HG03521 (cell line): ENCODE measurements around the gene HSDL1.

ENCODE experiments used
- ATAC-seq: cut with Tn5 transposase; IDR thresholded peaks from one replicate; pipeline ENCODE4 v1.9.1; 2021; ENCODE audit warnings: mild to moderate bottlenecking, moderate library complexity; ENCODE audit not compliant: unreplicated experiment

Gene HSDL1

DNA sequence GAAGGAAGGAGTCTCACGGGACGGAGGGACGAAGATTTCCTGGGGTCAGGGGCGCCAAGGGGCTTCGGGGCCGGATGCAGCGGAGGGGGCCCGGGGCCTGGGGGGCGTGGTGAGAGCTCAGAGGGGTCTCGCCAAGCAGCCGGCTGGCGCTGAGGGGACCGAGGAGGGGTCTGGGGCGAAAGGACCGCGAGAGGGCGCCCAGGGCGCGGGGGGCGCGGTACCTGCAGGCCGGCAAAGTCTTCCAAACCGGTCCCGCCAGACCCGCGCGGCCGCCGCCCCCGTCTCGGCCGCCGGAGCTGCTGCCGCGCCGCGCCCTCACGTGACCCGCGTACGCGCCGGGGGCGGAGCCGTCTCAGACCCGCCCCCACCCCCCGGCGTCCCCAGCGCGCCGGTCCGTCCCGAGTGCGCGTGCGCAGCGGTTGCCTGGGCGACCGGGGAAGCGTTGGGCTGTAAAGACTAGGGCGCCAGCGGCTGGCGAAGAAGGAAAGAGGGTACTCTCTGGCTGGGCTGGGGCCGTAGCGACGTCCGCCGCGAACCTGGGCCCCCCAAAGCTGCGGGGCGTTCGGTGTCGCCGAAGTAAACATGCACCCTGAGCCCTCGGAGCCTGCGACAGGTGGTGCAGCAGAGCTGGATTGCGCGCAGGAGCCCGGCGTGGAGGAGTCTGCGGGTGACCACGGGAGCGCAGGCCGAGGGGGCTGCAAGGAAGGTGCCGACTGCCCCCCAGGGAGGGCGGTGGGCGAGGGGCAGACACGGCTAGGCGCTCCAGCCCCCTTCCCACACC, at the start of gene HSDL1, which contains the start of gene DNAAF1:
HSDL1 (minus strand) TSS at position 319 of the 781 bp plus-strand sequence. CDS start 13,856 bp downstream, outside the sequence.
DNAAF1 (plus strand) TSS at position 450 of the 781 bp plus-strand sequence; CDS start at position 583, 133 bp downstream.
- peak; percentile 78 for ATAC-seq

DNA sequence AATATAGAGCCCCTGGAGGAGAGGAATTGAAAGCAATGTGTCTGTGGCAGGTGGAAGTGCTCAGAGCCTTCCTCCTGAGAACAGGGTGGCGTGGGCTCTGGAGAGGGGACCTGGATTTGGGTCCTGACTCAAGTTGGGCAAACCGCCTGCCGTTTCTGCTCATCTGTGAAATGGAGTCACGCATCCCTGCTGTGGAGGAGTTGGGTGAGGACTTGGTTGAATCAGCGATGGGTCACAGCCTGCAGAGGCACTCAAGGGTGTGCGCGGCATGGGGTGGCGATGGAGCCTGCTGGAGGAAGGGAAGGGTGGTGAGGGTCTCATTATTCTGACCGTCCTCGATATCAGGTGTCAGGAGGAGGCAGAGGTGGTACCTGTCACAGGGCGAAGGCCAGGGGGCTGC, 49.0 kb upstream of the HSDL1 start:
- no peak for ATAC-seq

DNA sequence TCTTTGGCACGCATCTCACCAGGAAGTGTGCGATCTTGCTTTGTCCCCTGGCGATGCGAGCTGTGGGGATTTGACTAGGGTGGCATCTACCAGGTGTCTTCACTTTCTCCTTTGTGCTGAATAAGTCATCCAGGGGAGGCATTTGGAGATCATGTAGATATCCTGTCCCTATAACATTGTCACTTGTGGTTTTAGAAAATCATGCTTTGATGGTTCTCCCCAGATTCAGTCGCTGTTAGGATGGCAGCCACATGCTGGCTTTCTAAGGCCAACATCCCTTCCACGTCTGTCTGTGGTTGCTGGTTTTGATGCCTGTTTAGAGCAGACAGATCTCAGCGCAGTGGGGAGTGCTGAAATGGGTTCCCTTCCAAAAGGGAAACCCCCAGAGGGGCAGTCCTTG, 48.5 kb upstream of the HSDL1 start:
- ATAC-seq: no peak

DNA sequence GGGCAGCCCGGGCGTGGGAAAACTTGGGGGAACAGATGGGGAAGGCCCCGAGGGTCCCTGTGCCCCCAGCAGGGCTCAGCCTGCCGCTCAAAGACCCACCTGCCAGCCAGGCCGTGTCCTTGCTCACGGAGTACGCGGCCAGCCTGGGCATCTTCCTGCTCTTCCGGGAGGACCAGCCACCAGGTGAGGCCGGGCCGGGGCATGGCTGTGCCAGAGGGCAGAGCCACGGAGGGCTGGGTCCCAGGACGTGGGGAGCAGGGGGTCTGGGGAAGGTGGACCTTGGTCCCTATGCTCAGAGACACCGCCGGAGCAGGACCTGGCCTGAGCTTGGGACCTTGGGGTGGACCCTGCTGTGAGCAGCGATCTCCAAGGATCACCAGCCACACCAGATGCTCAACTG, 46.5 kb upstream of the HSDL1 start:
- no peak for ATAC-seq

DNA sequence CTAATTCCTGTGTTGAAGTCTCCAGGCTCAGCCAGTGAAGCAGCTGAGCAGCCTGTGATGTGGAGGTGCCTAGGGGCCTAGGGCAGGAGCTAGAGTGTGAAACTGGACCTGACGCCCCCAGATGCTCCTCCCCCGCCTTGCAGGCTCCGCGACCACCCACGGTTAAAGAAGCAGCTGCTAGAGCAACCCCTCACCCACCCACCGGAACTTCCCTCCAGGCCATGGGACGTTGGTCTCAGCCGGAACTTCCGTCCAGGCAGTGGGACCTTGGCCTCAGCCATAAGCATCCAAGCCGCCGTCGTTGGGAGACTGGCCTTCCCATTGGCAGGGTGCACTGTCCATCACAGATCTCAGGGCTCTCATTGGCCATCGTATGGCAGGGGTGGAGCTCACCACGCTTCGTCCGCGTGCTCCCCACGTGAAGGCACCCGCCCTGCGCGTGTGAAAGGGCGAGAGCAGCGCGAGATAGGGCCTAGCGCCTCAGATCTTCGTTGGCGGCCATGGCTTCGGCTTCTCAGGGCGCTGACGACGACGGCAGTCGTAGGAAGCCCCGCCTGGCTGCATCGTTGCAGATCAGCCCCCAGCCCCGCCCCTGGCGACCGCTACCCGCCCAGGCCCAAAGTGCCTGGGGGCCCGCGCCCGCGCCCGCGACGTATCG, 45.9 kb upstream of the HSDL1 start, which contains the start of gene ADAD2:
ADAD2 (plus strand) TSS at position 427 of the 658 bp plus-strand sequence; CDS start at position 501, 74 bp downstream.
- ATAC-seq: no peak

DNA sequence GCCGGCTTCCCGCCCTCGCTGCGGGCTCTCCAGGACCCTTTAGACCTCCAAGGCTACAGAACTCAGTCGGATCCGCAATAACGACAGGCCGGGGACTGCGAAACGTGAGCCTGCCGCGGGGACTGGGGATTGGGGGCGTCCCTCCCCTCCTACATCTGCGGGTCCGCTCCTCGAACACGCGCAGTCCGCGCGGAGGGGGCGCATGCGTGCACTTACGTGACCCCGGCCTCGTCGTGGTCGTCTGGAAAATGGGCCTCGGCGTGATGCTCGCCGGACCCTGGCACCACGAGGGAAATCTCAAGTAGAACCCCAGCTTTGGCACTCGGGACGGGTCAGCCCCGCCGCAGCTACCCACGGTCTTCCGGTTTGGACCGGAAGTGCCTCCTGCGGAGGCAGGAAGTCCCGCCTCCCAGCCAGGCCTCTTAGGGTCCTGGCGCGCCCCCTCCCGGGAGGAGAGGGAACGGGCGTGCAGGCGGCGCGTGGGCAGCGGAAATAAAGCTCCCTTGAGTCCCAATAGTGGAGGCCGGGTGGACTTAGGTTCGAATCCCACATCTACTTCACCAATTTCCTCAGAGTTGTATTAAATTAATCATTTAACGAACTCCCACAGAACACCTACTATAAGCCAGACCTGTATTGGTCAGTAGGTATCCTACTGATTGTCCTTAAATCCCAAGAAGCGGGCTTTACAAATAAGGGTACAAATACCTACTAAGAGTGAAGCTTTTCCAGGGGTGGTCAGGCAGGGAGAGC, 41.9 kb upstream of the HSDL1 start, which contains the start of gene TAF1C:
TAF1C (minus strand) TSS at position 373 of the 753 bp plus-strand sequence. CDS start 2,069 bp downstream, outside the sequence.
- ATAC-seq: peak; percentile 97

DNA sequence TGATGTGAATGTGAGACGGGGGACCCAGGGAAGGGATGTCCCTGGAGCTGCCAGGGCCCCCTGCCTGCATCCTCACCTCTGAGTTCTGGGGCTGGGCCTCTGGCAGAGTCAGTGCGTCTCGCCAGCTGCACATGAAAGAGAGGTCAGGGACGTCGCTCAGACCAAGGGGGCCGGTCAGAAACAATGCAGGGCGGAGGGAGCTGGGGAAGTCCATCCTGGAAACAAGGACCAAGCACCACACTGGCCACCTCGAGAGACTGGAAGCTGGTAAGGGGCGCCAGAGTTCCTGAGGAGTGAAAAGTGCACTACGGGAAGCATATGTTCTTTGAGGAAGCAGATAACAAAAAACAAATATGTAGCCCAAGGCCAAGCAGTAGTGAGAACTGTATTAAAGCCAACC, 39.8 kb upstream of the HSDL1 start:
- no peak for ATAC-seq

DNA sequence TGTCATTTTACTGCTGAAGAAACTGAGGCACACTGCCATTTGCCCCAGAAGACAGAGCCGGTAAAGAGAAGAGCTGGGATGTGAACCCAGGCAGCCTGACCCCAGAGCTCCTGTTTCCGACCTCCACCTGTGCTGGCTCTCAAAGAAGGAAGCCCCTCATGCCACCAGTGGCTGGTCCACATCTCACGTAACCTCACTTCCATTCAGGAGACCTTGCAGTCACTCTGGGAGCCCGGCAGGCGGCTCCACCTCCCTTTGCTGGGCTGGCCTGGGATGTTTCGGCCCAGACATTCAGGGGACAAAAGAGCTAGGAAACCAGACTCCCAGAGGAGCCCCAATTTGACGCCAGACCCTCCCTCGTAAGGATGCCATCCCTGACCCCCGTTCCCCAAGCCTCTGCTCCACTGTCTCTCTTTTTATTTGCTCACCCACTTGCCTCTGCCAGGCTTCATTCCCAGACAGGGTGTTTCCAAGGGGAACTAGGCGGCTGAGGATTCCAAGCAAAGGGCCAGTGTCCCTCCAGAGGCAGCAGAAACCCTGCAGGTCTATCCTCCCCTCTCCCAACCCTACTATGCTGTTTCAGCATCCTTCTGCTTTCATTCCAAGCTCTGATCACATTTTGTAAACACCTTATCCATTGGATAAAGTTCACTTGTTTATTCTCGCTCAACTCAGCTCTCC, 39.1 kb upstream of the HSDL1 start:
- no peak for ATAC-seq

DNA sequence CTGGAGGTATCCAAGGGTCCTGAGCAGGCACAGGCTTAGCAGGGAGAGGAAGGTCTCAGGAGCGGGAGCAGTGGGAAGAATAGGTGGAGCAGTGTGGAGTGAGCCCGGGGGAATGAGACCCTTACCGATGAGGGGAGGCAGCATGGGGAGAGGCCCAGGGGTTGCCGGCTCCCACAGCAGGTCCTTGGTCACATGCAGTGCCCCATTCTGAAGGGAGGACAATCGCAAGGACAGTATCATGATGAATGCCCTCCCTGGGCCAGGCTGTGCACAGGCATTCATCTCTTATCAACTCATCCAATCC, 38.5 kb upstream of the HSDL1 start:
- no peak for ATAC-seq

DNA sequence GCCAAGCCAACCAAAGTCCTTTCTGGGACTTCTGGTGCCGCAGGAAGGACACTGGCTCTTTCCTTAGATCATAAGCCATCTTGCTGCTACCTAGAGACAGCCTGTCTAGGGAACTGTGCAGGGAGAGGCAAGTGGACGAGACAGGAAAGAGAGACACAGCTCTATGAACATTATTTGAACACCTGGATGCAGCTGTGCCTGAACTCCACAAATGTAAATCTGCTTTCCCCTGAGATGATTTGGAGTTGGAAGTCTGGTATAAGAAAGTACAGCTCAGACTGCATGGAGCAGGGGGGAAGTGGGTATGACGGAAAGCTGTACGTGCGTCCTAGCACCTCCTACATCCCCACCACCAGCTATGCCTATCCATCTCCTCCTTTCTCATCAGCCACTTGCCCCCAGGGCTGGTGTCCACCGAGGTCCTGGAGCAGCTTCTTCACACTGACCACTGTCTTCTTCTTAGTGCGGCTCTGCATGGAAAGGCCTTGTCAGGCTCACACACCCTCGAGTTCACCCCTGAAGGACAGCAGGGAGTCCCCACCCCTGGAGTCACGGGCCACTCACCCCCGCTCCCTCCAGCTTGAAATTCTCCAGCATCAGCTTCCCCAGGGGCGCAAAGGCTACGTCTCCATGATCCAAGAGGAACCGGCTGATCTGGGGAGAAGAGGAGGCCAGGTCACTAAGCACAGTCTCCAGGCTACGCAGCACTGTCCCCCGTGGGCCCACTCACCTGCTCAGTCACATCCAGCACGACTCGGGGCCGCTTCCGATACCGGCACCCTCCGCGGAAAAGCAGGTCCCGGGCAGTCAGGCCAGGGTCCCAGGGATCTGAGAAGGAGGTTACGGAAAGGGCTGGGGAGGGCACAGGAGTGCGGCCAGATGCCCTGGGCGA, 37.9 kb upstream of the HSDL1 start:
- no peak for ATAC-seq

DNA sequence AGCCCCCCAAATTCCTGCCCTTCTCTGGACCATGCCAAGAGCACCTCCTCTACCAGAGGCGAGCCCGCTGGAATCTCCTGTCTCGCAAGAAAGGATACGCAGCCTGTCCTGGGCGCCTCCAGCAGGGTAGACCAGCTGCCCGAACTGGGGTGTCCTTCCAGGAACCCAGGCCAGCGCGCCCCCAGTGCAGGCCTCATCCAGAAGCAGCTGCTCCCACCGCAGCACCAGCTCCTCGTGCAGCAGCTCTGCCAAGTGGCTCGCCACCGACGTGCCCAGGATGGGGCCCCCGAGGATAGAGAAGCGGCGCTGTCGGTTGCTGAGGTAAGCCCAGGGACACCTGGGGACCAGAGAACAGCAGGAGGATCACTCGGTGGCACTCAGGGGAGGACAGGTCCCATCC, 37.1 kb upstream of the HSDL1 start:
- ATAC-seq: no peak

DNA sequence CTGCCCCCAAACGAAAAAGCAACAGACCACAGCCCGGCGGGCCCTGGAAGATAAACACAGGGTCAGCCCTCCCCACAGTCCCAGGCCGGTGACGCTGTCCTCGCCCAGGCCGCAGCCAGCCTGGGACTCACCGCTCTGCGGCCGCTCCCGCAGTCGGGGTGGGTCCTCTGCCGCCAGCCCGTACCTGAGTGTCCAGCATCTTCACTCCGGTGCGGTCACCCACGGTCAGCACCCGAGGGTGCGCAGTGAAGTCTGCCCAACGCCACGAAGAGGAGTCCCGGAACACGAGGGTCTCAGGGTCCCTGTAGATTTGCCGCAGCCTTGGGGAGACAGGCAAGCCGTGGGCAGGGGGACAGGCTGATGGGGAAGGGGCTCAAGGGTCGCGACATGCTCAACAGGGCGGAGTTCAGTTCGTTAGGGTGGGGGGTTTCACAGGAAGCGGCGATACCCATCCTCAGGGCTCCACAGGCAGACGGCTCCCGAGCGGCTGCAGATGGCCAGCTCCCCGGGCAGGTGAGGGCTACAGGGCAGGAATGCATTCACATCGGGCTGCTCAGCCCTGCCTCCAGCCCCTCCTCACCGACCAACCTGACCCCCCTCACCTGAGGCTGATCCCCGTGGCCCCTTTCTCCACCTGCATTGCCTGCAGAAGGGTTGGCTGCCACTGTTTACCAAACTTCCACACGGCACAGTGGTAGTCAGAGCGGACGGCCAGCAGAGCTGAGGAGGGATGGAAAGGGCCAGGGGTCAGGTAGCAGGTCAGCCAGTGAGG, 36.4 kb upstream of the HSDL1 start:
- no peak for ATAC-seq

DNA sequence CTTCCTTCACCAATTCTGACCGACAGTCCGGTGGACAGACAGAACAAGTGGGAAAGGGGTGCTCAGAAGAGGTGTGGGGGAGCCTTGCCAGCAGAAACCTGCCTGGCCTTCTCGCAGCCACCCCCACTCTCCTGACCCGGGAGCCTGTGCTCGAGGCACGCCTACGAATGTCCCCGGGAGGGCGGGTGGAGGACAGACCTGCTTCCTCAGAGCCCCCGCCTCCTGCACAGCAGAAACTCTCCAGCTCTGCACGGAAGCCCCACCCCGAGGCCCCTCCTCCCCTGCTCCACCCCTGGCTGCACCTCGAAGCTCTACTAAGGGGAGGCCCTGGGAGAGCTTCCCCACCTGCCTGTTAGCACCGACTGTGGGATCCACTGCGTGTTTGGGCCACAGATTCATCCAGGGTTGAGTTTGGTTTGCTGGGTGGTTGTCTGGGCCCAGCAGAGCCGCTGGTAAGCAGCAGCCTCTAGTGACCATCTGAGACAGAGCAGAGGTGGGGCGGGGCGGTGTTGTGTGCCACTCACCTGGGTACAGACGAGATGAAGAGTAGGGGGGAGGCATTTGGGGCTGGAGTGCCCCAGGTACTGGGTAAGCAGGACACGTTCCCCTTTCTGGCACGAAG, 35.7 kb upstream of the HSDL1 start:
- no peak for ATAC-seq

DNA sequence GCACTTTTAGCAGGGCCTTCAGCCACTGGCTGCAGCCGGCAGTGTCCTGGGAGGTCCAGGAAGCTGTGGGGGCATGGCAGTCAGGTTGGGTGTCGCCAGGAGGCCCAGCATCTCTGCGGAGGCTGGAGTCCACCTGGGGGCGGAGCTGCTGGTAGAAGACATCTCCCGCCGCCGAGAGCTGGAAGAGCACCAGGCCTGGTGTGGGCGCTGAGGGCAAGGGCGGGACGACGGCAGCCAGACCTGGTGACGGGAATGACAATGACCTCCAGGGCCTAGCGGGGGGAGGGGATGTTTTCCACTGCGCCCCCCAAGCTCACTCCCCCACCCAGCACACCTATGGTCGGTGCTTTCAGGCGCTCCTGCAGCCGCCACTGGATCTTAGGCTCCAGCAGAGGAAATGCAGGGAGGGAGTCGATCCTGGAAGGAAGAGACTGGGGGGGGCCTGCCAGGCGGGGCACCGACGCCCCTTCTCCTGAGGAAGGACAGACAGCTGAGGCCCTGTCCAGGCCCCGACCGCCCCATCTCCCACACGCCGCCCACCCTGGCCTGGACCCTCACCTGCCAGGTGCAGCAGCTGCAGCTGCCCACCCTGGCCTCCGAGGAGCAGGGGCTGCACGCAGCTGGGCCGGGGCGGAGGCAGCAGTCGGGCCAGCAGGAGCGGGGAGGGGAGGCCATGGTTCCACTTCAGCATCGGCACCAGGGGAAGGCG, 34.8 kb upstream of the HSDL1 start:
- no peak for ATAC-seq

DNA sequence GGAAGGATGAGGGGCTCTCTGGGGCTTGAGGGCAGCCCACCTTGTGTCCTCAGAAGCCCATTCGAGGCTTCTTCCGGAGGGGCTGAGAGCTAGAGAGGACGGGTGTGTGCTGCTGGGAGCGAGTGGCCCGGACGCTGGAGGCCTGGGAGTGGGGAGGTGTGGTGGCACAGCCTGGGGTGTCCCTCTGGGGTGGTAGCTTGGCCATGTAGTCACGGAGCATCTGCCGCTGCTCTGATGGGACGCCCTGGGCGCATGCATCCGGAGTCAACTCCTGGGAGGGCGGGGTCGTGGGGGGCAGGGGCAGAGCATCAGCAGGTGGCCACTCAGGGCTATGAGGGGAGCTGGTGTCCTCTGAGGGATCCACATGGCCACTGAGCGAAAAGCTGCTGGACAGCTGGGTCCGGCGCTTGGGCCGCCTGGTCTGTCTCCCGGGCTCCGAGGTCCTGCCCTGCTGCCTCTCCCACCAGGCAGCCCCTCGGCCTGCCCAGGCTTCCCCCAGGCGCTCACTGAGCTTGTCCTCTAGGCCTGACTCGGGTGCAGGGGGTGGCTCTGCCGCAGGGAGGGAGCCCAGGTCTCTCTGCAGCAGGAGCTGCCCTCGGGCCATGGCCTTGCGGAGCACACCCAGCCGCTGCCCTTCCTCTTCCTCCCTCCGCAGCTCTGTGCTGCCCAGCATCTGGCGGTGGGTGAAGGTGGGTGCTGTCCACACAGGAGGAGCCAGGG, 34.1 kb upstream of the HSDL1 start:
- no peak for ATAC-seq

DNA sequence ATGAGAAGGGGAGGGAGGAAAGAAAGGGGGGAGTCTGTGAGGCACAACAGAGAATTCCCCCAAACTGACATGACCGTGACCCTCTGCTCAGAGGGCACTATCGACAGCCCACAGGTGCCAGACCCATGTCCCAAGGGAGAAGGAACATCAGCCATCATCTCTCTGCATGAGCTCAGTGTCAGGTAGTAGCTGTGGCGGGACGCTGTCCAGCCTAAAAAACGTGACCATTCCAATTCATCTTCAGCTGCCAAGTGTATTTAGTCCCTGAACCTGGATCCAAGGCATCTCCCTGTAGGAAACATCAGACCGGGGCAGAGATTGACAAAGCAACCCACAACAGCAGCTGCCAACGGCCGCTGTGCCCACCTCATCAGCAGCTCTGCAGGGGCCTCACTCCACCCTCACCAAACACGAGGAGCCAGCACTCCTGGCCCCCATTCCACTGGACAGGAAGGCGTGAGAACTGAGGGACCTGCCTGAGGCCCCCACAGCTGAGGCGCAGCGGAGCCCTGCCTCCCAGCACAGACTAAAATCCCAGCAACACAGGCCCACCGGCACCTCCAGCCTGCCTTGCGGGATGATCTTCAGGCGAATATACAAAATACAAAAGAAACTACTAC, 33.3 kb upstream of the HSDL1 start:
- ATAC-seq: no peak

DNA sequence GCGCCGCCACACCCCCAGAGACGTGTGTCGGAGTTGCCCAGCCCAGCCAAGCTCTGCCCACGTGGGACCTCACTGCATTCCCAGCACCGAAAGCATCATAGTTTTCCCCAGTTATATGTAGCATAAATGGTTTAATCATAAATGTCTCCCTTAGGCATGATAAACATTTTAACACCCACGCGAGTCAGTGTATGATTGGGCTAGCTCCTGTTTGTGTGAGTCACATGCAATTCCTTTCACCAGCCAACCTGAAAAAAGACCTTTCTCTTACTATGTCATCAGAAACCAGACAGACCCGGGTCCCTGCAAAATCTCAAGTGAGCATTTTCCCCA, 32.7 kb upstream of the HSDL1 start:
- ATAC-seq: no peak
